Lung (tissue), 13 donors: ENCODE measurements around the gene PFKM. TPM values are rescaled to one million over a fixed set of nuclear protein-coding genes. Genes with fewer than 3 reads are reported as not detected.

Source experiments
- ATAC-seq: fragments of 200-7000 bp; cut with Tn5 transposase; one replicate; pipeline ENCODE4 v1.9.1; 2020; ENCODE audit warnings: moderate number of reproducible peaks; ENCODE audit not compliant: insufficient read depth, low FRiP score
- DNase-seq, 3 donors: peaks; one replicate each; pipeline ENCODE4 v3.0.0-alpha.2; 2013 to 2017
- H3K27ac ChIP-seq, 2 donors: one replicate each; pipeline ENCODE4 v1.5.1; 2013; ENCODE audit warnings: mild to moderate bottlenecking in 2 of 2, moderate library complexity in 2 of 2, control low read depth in 1 of 2, inconsistent platforms in 1 of 2, low read depth in 1 of 2, low read length in 1 of 2
- H3K27me3 ChIP-seq, 3 donors: one replicate each; pipeline ENCODE4 v1.5.1; 2013; ENCODE audit warnings: low read length in 2 of 3; ENCODE audit not compliant: control insufficient read depth in 3 of 3, insufficient read depth in 3 of 3
- H3K36me3 ChIP-seq, 4 donors: one replicate each; pipeline ENCODE4 v1.5.1; 2013; ENCODE audit warnings: low read length in 4 of 4, mild to moderate bottlenecking in 1 of 4, moderate library complexity in 1 of 4; ENCODE audit not compliant: control insufficient read depth in 4 of 4, insufficient read depth in 4 of 4
- H3K4me1 ChIP-seq, 5 donors: one replicate each; pipeline ENCODE4 v1.5.1; 2013; ENCODE audit warnings: low read length in 5 of 5, mild to moderate bottlenecking in 2 of 5, moderate library complexity in 1 of 5; ENCODE audit not compliant: control insufficient read depth in 5 of 5, insufficient read depth in 5 of 5
- H3K4me3 ChIP-seq: one replicate; pipeline ENCODE4 v1.5.1; 2013; ENCODE audit warnings: mild to moderate bottlenecking, control low read depth, moderate library complexity
- H3K9ac ChIP-seq, 2 donors: one replicate each; pipeline ENCODE4 v1.5.1; 2013; ENCODE audit warnings: low read length in 2 of 2, control low read depth in 1 of 2; ENCODE audit not compliant: insufficient read depth in 1 of 2
- H3K9me3 ChIP-seq, 4 donors: one replicate each; pipeline ENCODE4 v1.5.1; 2013; ENCODE audit warnings: low read length in 3 of 4, mild to moderate bottlenecking in 1 of 4, moderate library complexity in 1 of 4; ENCODE audit not compliant: control insufficient read depth in 4 of 4, insufficient read depth in 3 of 4
- CTCF ChIP-seq: IDR thresholded peaks from 2 replicates; pipeline ENCODE4 v1.5.1; 2012; ENCODE audit warnings: mild to moderate bottlenecking; ENCODE audit errors: control extremely low read depth, extremely low read depth
- WGBS, 2 donors: extraction: QIAGEN DNeasy Blood & Tissue Kit; methylation state at CpG; one replicate each; pipeline ENCODE4 v1.1.7; 2013; 5-methylcytosine and 5-hydroxymethylcytosine counted together
- polyA plus RNA-seq, 2 donors: library from polyadenylated mRNA; stranded (reverse); fragments of 200-250 nt; gene quantifications; one replicate each; pipeline ENCODE4 v1.2.1, GENCODE V29; 2013
- small RNA-seq: library from RNA; depleted of rRNA; stranded (forward); fragments of <200 nt; gene quantifications from one replicate; pipeline ENCODE3, GENCODE V24; 2014; ENCODE audit warnings: low replicate concordance
- total RNA-seq, 2 donors: library from RNA; depleted of rRNA in 1 of 2; stranded (reverse); fragments of >200 nt in 1 of 2; gene quantifications; one replicate each; pipeline ENCODE4 v1.2.1, GENCODE V29; 2014 to 2021
- donor health status: control.
- donor health status: control.
- donor health status: Bipolar disorder and iron deficiency.
- donor health status: healthy.
- donor health status: DM: yes; HTN: yes; CAD: no.

Gene PFKM
- total and polyA plus RNA-seq, 4 donors, result 14.0 to 48.9 (median 30.4) TPM

- H3K9ac ChIP-seq, result no peak overlapping the region
- TF ChIP-seq CTCF, result no peak
- ATAC-seq, result no peak
- DNase-seq, result no peak
- no peak overlapping the region for H3K27ac ChIP-seq
- H3K36me3 ChIP-seq, result no peaks in the 10 kb centered on the region
- no peaks in the 10 kb centered on the region for H3K27me3 ChIP-seq
- H3K4me1 ChIP-seq, result peaks cover 0 to 23% (median 6%) of the 10 kb centered on the region in 5 donors
- no peak overlapping the region for H3K4me3 ChIP-seq
- H3K9me3 ChIP-seq, result no peaks in the 10 kb centered on the region
- 49 to 68% methylated on average over 1 of the region's 1 CpG for WGBS, 2 donors
Measured at GRCh38 chr12:48194799-48195201, 75.6 kb downstream of the PFKM start.

Small RNAs within 50 kb of the gene (small RNA-seq; reads per million reads assigned to genes)
- gene MIR6505, result 0.12 reads per million
- gene RNU6-1203P, result not detected

Other genes starting within 250 kb of the PFKM start
- gene VDR, start 214.4 kb upstream of the PFKM start, total RNA-seq, result 10 to 100 TPM in 1 of 2 donors, 1 to 10 TPM in 1; 4.4 to 27.4 TPM
- gene VDR, start 214.4 kb upstream of the PFKM start, polyA plus RNA-seq, result 10 to 100 TPM in 1 of 2 donors, 1 to 10 TPM in 1; 9.1 to 19.5 TPM
- 10 to 100 TPM; 35.1 to 53.0 TPM for gene TMEM106C, start 155.8 kb upstream of the PFKM start, total RNA-seq
- gene TMEM106C, start 155.8 kb upstream of the PFKM start, polyA plus RNA-seq, result 10 to 100 TPM; 29.3 to 33.1 TPM
- 1 to 10 TPM in 1 of 2 donors, under 1 TPM in 1; 0.15 to 8.7 TPM for gene COL2A1, start 114.9 kb upstream of the PFKM start, total RNA-seq
- under 1 TPM in 1 of 2 donors, not detected in 1; 0.05 TPM for gene COL2A1, start 114.9 kb upstream of the PFKM start, polyA plus RNA-seq
- gene SENP1, start 13.3 kb upstream of the PFKM start, total RNA-seq, result 10 to 100 TPM; 20.0 to 30.8 TPM
- 1 to 10 TPM; 3.5 to 5.9 TPM for gene SENP1, start 13.3 kb upstream of the PFKM start, polyA plus RNA-seq
- gene ASB8, start 38.2 kb downstream of the PFKM start, total RNA-seq, result 10 to 100 TPM; 34.4 to 55.1 TPM
- 10 to 100 TPM; 12.0 to 19.3 TPM for gene ASB8, start 38.2 kb downstream of the PFKM start, polyA plus RNA-seq
- 1 to 10 TPM in 1 of 2 donors, under 1 TPM in 1; 0.51 to 3.0 TPM for gene CCDC184, start 64.3 kb downstream of the PFKM start, total RNA-seq
- gene CCDC184, start 64.3 kb downstream of the PFKM start, polyA plus RNA-seq, result 1 to 10 TPM in 1 of 2 donors, under 1 TPM in 1; 0.63 to 1.4 TPM
- gene OR10AD1, start 83.9 kb downstream of the PFKM start, total RNA-seq, result not detected
- gene OR10AD1, start 83.9 kb downstream of the PFKM start, polyA plus RNA-seq, result not detected
- 10 to 100 TPM; 23.1 to 26.8 TPM for gene ZNF641, start 231.6 kb downstream of the PFKM start, total RNA-seq
- 10 to 100 TPM in 1 of 2 donors, 1 to 10 TPM in 1; 6.9 to 11.5 TPM for gene ZNF641, start 231.6 kb downstream of the PFKM start, polyA plus RNA-seq